Activated T-cell treated with anti-CD3 and anti-CD28 coated beads, Interleukin-2, amount 50 U/mL, for 72 hours (primary cell): ENCODE results near the gene BCL2A1. TPM values are rescaled to one million over a fixed set of nuclear protein-coding genes. Genes with fewer than 3 reads are reported as not detected.
"Not testable (repeated sequence)": the region's sequence is repeated elsewhere in the genome, so short reads cannot be mapped to it uniquely, and the experiment has no call there.

Source experiments
- ATAC-seq, 2 donors: fragments of 150-1000 bp; cut with Tn5 transposase; replicated peaks in 1 of 2; 2 replicates each; pipeline ENCODE4 v1.10.0; 2021; ENCODE audit warnings: moderate library complexity in 2 of 2, mild to moderate bottlenecking in 1 of 2
- DNase-seq, 2 donors: peaks; one replicate each; pipeline ENCODE4 v3.0.0; 2021 to 2022; ENCODE audit warnings: mixed read lengths in 1 of 2
- H3K27ac Mint-ChIP-seq: one replicate; pipeline ENCODE4 v1.8.0; 2022; ENCODE audit warnings: mild to moderate bottlenecking, moderate library complexity, mixed read lengths
- H3K27me3 Mint-ChIP-seq: one replicate; pipeline ENCODE4 v1.8.0; 2022; ENCODE audit warnings: low read depth, mixed read lengths
- H3K36me3 Mint-ChIP-seq, 2 donors: one replicate each; pipeline ENCODE4 v1.8.0; 2022; ENCODE audit warnings: mixed read lengths in 2 of 2, mild to moderate bottlenecking in 1 of 2; ENCODE audit not compliant: insufficient read depth in 2 of 2
- H3K4me1 Mint-ChIP-seq: one replicate; pipeline ENCODE4 v1.8.0; 2022; ENCODE audit warnings: low read depth, mixed read lengths
- H3K4me3 Mint-ChIP-seq, 2 donors: one replicate each; pipeline ENCODE4 v1.8.0; 2022; ENCODE audit warnings: mild to moderate bottlenecking in 2 of 2, mixed read lengths in 2 of 2, moderate library complexity in 2 of 2
- H3K9me3 Mint-ChIP-seq, 2 donors: one replicate each; pipeline ENCODE4 v1.8.0; 2022; ENCODE audit warnings: mixed read lengths in 2 of 2
- total RNA-seq, 2 donors: library from RNA; stranded (reverse); gene quantifications; one replicate each; pipeline ENCODE4 v1.2.3, GENCODE V29; 2022

BCL2A1 gene
- 10 to 100 TPM; 39.6 to 67.2 TPM for total RNA-seq

GRCh38 chr15:79970624-79971434, at the start of gene BCL2A1:
BCL2A1 (minus strand) TSS chr15:79971196; CDS start chr15:79971119, 77 bp downstream.
- Mint-ChIP-seq H3K27me3 (no peaks in the 10 kb centered on the region), H3K27ac (peak within 1 kb of the TSS; percentile 98), H3K36me3 (peaks cover 18 to 23% of the 10 kb centered on the region in 2 donors), H3K9me3 (no peaks in the 10 kb centered on the region), H3K4me3 (peak within 1 kb of the TSS; percentile 90 to 98), H3K4me1 (peaks cover 65% of the 10 kb centered on the region)
- DNase-seq (peak; percentile 72 to 75), ATAC-seq (peak; percentile 75)

DNA sequence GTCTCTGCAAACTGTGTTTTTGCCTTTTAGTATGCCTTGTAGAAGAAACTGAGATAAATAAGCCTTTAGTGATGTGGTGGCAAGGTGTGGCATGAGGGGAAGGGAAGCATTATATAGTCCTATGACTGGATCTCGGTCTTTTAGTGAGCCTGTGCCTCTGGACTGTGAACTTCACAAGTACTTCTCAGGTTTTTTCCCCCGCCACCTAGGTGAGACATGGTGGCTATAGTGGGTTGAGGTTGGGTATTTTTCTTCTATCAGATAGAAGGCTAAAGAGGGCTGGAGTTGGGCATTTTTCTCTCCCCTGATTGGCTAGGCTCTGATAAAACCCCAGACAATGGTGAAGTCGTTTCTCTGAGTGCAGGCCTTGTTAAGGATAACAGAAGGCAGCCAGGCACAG, 49.7 kb upstream of the BCL2A1 start:
- peak; percentile 28 to 34 for ATAC-seq
- H3K4me1 Mint-ChIP-seq = peaks cover 24% of the 10 kb centered on the region

GRCh38 chr15:80020149-80020548, 49.2 kb upstream of the BCL2A1 start:
- not testable (repeated sequence) for ATAC-seq, H3K36me3 Mint-ChIP-seq, H3K9me3 Mint-ChIP-seq

More for the DNA sequence above, 49.7 kb upstream of the BCL2A1 start:
- no peak for DNase-seq
- Mint-ChIP-seq H3K27me3 (peaks cover 13% of the 10 kb centered on the region), H3K36me3 (no peaks in the 10 kb centered on the region), H3K27ac (no peak overlapping the region), H3K9me3 (peaks cover 3 to 5% of the 10 kb centered on the region in 2 donors), H3K4me3 (no peak overlapping the region)

DNA sequence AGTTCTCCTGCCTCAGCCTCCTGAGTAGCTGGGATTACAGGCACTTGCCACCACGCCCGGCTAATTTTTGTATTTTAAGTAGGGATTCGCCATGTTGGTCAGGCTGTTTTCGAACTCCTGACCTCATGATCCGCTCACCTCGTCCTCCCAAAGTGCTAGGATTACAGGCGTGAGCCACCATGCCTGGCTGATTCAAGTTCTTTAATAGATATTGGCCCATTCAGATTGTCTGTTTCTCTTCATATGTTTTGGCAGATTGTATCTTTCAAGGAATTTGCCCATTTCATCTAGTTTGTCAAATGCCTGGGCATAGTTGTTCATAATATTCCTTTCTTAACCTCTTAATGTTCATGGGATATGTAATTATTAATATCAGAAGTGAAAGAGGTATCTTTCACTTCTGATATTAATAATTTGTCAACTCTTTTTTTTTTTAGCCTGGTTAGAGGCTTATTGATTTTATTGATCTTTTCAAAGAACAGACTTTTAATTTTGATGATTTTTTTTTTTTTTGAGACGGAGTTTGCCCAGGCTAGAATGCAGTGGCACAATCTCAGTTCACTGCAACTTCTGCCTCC, 48.3 kb upstream of the BCL2A1 start:
- Mint-ChIP-seq H3K27me3 (peaks cover 13% of the 10 kb centered on the region), H3K9me3 (peaks cover 3 to 5% of the 10 kb centered on the region in 2 donors), H3K4me1 (peaks cover 24% of the 10 kb centered on the region), H3K27ac (no peak overlapping the region), H3K4me3 (no peak overlapping the region), H3K36me3 (no peaks in the 10 kb centered on the region)
- ATAC-seq (no peak), DNase-seq (no peak)

More at GRCh38 chr15:80020149-80020548, 49.2 kb upstream of the BCL2A1 start:
- H3K27ac Mint-ChIP-seq, DNase-seq, H3K4me3 Mint-ChIP-seq: not testable (repeated sequence)
- H3K4me1 Mint-ChIP-seq = peaks cover 24% of the 10 kb centered on the region
- peaks cover 13% of the 10 kb centered on the region for H3K27me3 Mint-ChIP-seq

GRCh38 chr15:80017139-80017538, 46.1 kb upstream of the BCL2A1 start:
- peaks cover 11% of the 10 kb centered on the region for H3K4me1 Mint-ChIP-seq
- H3K36me3 Mint-ChIP-seq, H3K27me3 Mint-ChIP-seq, H3K4me3 Mint-ChIP-seq, H3K9me3 Mint-ChIP-seq, ATAC-seq, H3K27ac Mint-ChIP-seq, DNase-seq: not testable (repeated sequence)

DNA sequence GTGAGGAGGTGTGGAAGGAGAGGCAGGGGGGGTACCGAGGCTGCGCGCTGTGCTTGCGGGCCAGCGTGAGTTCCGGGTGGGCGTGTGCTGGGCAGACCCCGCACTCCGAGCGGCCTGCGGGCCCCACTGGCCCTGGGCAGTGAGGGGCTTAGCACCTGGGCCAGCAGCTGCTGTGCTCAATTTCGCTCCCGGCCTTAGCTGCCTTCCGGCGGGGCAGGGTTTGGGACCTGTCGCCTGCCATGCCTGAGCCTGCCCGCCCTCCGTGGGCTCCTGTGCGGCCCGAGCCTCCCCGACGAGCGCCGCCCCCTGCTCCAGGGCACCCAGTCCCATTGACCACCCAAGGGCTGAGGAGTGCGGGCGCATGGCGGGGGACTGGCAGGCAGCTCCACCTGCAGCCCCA, 45.5 kb upstream of the BCL2A1 start:
- DNase-seq, H3K4me3 Mint-ChIP-seq, H3K27ac Mint-ChIP-seq, H3K4me1 Mint-ChIP-seq, H3K9me3 Mint-ChIP-seq, H3K27me3 Mint-ChIP-seq, ATAC-seq, H3K36me3 Mint-ChIP-seq: not testable (repeated sequence)

- no peaks in the 10 kb centered on the region for H3K9me3 Mint-ChIP-seq
Observed at GRCh38 chr15:80015156-80015555, 44.2 kb upstream of the BCL2A1 start.

DNA sequence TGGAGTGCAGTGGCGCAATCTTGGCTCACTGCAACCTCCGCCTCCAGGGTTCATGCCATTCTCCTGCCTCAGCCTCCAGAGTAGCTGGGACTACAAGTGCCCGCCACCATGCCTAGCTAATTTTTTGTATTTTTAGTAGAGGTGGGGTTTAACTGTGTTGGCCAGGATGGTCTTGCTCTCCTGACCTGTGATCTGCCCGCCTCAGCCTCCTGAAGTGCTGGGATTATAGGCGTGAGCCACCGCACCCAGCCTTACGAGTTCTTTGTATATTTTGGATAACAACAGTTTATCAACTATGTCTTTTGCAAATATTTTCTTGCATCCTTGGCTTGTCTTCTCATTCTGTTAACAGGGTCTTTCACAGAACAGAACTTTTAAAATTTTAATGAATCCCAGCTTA, 43.2 kb upstream of the BCL2A1 start:
- not testable (repeated sequence) for H3K27me3 Mint-ChIP-seq, ATAC-seq, H3K4me3 Mint-ChIP-seq, H3K27ac Mint-ChIP-seq, H3K9me3 Mint-ChIP-seq, H3K36me3 Mint-ChIP-seq, DNase-seq
- peaks cover 19% of the 10 kb centered on the region for H3K4me1 Mint-ChIP-seq

More at GRCh38 chr15:80015156-80015555, 44.2 kb upstream of the BCL2A1 start:
- Mint-ChIP-seq H3K27ac (no peak overlapping the region), H3K4me1 (peaks cover 16% of the 10 kb centered on the region), H3K27me3 (no peaks in the 10 kb centered on the region), H3K36me3 (no peaks in the 10 kb centered on the region), H3K4me3 (no peak overlapping the region)
- DNase-seq = no peak
- ATAC-seq = no peak

GRCh38 chr15:80012060-80012726, 41.2 kb upstream of the BCL2A1 start:
- H3K36me3 Mint-ChIP-seq = no peaks in the 10 kb centered on the region
- peaks cover 19% of the 10 kb centered on the region for H3K4me1 Mint-ChIP-seq
- H3K27ac Mint-ChIP-seq = no peak overlapping the region
- DNase-seq = no peak
- no peaks in the 10 kb centered on the region for H3K27me3 Mint-ChIP-seq
- no peak overlapping the region for H3K4me3 Mint-ChIP-seq
- no peak for ATAC-seq
- no peaks in the 10 kb centered on the region for H3K9me3 Mint-ChIP-seq

GRCh38 chr15:80011596-80011995, 40.6 kb upstream of the BCL2A1 start:
- Mint-ChIP-seq H3K9me3 (no peaks in the 10 kb centered on the region), H3K4me1 (peaks cover 19% of the 10 kb centered on the region), H3K36me3 (no peaks in the 10 kb centered on the region), H3K4me3 (no peak overlapping the region), H3K27me3 (no peaks in the 10 kb centered on the region), H3K27ac (no peak overlapping the region)
- no peak for DNase-seq
- peak in 1 of 2 donors; percentile 49 for ATAC-seq

GRCh38 chr15:80011041-80011523, 40.1 kb upstream of the BCL2A1 start:
- not testable (repeated sequence) for H3K27ac Mint-ChIP-seq, H3K27me3 Mint-ChIP-seq, H3K36me3 Mint-ChIP-seq, H3K9me3 Mint-ChIP-seq
- peak; percentile 35 to 52 for DNase-seq
- peak; percentile 66 to 79 for ATAC-seq
- Mint-ChIP-seq H3K4me3 (peak overlapping the region in 1 of 2 donors; percentile 16), H3K4me1 (peaks cover 19% of the 10 kb centered on the region)

- H3K4me1 Mint-ChIP-seq = peaks cover 19% of the 10 kb centered on the region
- H3K36me3 Mint-ChIP-seq = no peaks in the 10 kb centered on the region
- no peaks in the 10 kb centered on the region for H3K27me3 Mint-ChIP-seq
- H3K27ac Mint-ChIP-seq = no peak overlapping the region
- no peak for DNase-seq
- no peak for ATAC-seq
- no peak overlapping the region for H3K4me3 Mint-ChIP-seq
- no peaks in the 10 kb centered on the region for H3K9me3 Mint-ChIP-seq
Observed at GRCh38 chr15:80010131-80010673, 39.2 kb upstream of the BCL2A1 start.

- peaks cover 19% of the 10 kb centered on the region for H3K4me1 Mint-ChIP-seq
- no peak overlapping the region for H3K4me3 Mint-ChIP-seq
- H3K27me3 Mint-ChIP-seq = no peaks in the 10 kb centered on the region
- ATAC-seq (no peak), DNase-seq (no peak)
- no peaks in the 10 kb centered on the region for H3K9me3 Mint-ChIP-seq
- no peak overlapping the region for H3K27ac Mint-ChIP-seq
- H3K36me3 Mint-ChIP-seq = no peaks in the 10 kb centered on the region
Observed at GRCh38 chr15:80007532-80007931, 36.5 kb upstream of the BCL2A1 start.
